Measurements from ENCODE around the gene COG7. TPM values are rescaled to one million over a fixed set of nuclear protein-coding genes. Genes with fewer than 3 reads are reported as not detected.

The COG7 gene
- total and polyA plus RNA-seq, 2 donors (not counting 3 experiments of a cell fraction or from before 2014, with no cell fraction given), result 24.1 to 42.0 TPM

- ChIA-PET POLR2A (no interaction called here), CTCF (interaction anchor here (1.1 to 1.5 kb wide), 3 partner anchors 25 to 55 kb away, joined by 3 to 6 read pairs (median 3); no protein-coding TSS in a partner anchor)
- TF ChIP-seq GATA2 (IDR thresholded peaks at IDR 0.05; ENCODE audit: insufficient read depth, insufficient read length, low read depth, low read length), result no peak
- TF ChIP-seq, protein P1, sequence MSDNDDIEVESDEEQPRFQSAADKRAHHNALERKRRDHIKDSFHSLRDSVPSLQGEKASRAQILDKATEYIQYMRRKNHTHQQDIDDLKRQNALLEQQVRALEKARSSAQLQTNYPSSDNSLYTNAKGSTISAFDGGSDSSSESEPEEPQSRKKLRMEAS (IDR thresholded peaks at IDR 0.05; ENCODE audit: insufficient read depth, insufficient read length), result no peak
- TF ChIP-seq MYC (IDR thresholded peaks at IDR 0.05; ENCODE audit: low read depth, low read length), result no peak
- TF ChIP-seq FOS (IDR thresholded peaks at IDR 0.05; ENCODE audit: borderline replicate concordance, insufficient read depth, low read length), result no peak
- TF ChIP-seq CTCF (IDR thresholded peaks at IDR 0.05; ENCODE audit: extremely low read depth in 1 of 2, insufficient read depth in 1 of 2, low read depth in 1 of 2, low read length in 2 of 2), result no peak
- no peak for TF ChIP-seq POLR2A (IDR thresholded peaks at IDR 0.05; ENCODE audit: low read depth, low read length)
- TF ChIP-seq EZH2 (IDR thresholded peaks at IDR 0.05; ENCODE audit: borderline replicate concordance, low read depth, low read length, severe bottlenecking), result no peak
- no peak for TF ChIP-seq POLR2AphosphoS5 (IDR thresholded peaks at IDR 0.05; ENCODE audit: insufficient read depth, low read depth, low read length)
- no TSS peak for BruUV-seq (replicated peaks)
- no peak overlapping the region for H3K27ac ChIP-seq (ENCODE audit: insufficient read depth, low read depth, low read length)
- H4K20me1 ChIP-seq (replicated peaks; ENCODE audit: control insufficient read depth, extremely low read depth, insufficient read depth, low read length), result no peaks in the 10 kb centered on the region
- no peak overlapping the region for H3K9ac ChIP-seq (replicated peaks; ENCODE audit: extremely low read depth, insufficient read depth, low read length)
- dilution Hi-C loops (cut with MboI; ENCODE audit: extremely low pct_ligation_motif_present, low sequenced_read_pairs) (no loop called here), intact Hi-C loops (cut with micrococcal nuclease) (no loop called here)
- H3K4me3 ChIP-seq (replicated peaks in 1 of 3; ENCODE audit: insufficient read depth in 1 of 3, low read depth in 1 of 3, low read length in 3 of 3), result no peak overlapping the region
- H3K9me1 ChIP-seq (replicated peaks; ENCODE audit: control insufficient read depth, extremely low read depth, insufficient read depth, low read length), result no peaks in the 10 kb centered on the region
- H2AFZ ChIP-seq (ENCODE audit: low read depth, low read length), result no peak overlapping the region
- no peaks in the 10 kb centered on the region for H3K79me2 ChIP-seq (ENCODE audit: control insufficient read depth, insufficient read depth, low read length)
- FAIRE-seq, result no peak
- H3K36me3 ChIP-seq (ENCODE audit: control insufficient read depth in 2 of 2, extremely low read depth in 1 of 2, insufficient read depth in 2 of 2, low read length in 2 of 2), result no peaks in the 10 kb centered on the region
- no peaks in the 10 kb centered on the region for H3K27me3 ChIP-seq (ENCODE audit: control insufficient read depth in 2 of 2, insufficient read depth in 2 of 2, low read length in 2 of 2)
- H3K9me3 ChIP-seq (replicated peaks; ENCODE audit: control insufficient read depth, insufficient read depth, low read length), result no peaks in the 10 kb centered on the region
- H3K4me2 ChIP-seq (ENCODE audit: insufficient read depth, low read length), result no peak overlapping the region
- H3K4me1 ChIP-seq (ENCODE audit: control insufficient read depth, extremely low read depth, insufficient read depth, low read length), result no peaks in the 10 kb centered on the region
- no peak for DNase-seq (ENCODE audit: low read depth, low spot score)
Measured at GRCh38 chr16:23380501-23380951, 72.5 kb downstream of the COG7 start.
